ENCODE data around the gene AP3S2.
A peak's percentile ranks its signal among the peaks of the same experiment; 100 is the strongest.

Gene AP3S2

DNA sequence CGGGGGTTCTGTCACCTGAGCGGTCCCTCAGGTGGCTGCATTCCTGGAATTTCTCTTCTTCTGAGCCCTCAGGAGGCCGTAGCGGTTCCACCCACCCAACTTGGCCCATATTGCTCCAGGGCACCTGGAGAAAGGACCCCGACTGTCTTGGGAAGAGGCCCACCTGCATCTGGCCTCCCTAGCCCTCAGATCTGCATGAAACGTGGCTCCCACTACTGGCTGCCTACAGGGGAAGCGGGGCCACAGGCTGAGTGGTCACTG is 69.3 kb downstream of the AP3S2 start:
- no peak for TF ChIP-seq Cebpa-rat (IDR thresholded peaks at IDR 0.05)
- H3K27me3 ChIP-seq: peaks cover 0 to 15% (median 0%) of the 10 kb centered on the region in 11 experiments; a peak in 4 of 22 replicates
- no peaks in the 10 kb centered on the region for H3K36me3 ChIP-seq
- peak overlapping the region in 8 of 11 experiments; percentile 20 to 84 (median 64); a peak in 14 of 22 replicates for H3K27ac ChIP-seq
- H3K4me2 ChIP-seq: peak overlapping the region in 9 of 11 experiments; percentile 54 to 90 (median 79); a peak in 15 of 22 replicates
- H3K9ac ChIP-seq: peak overlapping the region in 4 of 11 experiments; percentile 33 to 61 (median 56); a peak in 8 of 22 replicates
- no peak overlapping the region for H3K4me3 ChIP-seq
- H3K4me1 ChIP-seq: peaks cover 30 to 89% (median 48%) of the 10 kb centered on the region in 10 experiments
- peaks cover 0 to 17% (median 3%) of the 10 kb centered on the region in 11 experiments; a peak in 10 of 22 replicates for H4K20me1 ChIP-seq
- no peaks in the 10 kb centered on the region for H3K9me3 ChIP-seq (replicated peaks in 1 of 11)

DNA sequence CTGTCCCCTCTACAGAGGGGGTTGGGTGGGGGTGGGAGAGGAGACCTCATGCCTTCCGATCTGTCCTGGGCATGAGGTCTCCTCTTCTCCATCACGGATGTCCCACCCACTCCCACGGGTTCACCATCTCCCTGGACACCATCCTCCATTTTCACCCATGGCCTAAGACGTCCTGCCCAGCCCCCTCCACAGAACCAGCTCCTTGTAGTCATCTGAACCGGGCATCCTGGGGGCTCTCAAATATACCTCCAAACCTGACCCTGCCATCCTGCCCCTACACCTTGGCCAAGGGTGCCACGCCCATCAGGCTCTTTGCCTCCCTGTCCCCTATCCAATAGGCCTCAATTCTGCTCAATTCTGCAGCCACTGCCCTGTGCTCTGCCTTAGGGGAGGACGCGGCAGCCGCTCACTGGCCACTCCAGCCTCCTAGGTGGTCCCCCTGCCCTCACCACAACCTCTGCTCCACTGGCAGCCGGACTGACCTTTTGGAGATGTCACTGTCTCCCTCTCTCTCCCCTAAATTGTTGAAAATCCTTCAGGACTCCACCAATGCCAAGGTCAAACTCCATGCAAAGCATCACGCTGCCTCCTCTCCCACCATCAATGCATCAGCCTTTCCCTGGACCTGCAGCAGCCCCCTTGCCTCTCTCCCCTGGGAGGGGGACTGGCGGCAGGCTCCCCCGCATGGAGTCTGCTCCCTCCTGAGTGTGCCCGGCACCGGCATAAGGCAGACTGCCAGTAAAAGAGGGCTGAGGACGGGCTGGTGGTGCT is 69.8 kb downstream of the AP3S2 start:
- Histone ChIP-seq H3K27ac (peak overlapping the region in 7 of 11 experiments; percentile 41 to 84 (median 67); a peak in 13 of 22 replicates), H3K4me3 (no peak overlapping the region), H3K9ac (peak overlapping the region in 4 of 11 experiments; percentile 13 to 61 (median 56); a peak in 7 of 22 replicates), H3K36me3 (no peaks in the 10 kb centered on the region), H3K9me3 (replicated peaks in 1 of 11) (no peaks in the 10 kb centered on the region), H4K20me1 (peaks cover 0 to 12% (median 0%) of the 10 kb centered on the region in 11 experiments; a peak in 6 of 22 replicates), H3K27me3 (peaks cover 0 to 15% (median 0%) of the 10 kb centered on the region in 11 experiments; a peak in 4 of 22 replicates), H3K4me1 (peaks cover 30 to 84% (median 48%) of the 10 kb centered on the region in 10 experiments), H3K4me2 (peak overlapping the region; percentile 60 to 90 (median 79))
- no peak for TF ChIP-seq Cebpa-rat (IDR thresholded peaks at IDR 0.05)

DNA sequence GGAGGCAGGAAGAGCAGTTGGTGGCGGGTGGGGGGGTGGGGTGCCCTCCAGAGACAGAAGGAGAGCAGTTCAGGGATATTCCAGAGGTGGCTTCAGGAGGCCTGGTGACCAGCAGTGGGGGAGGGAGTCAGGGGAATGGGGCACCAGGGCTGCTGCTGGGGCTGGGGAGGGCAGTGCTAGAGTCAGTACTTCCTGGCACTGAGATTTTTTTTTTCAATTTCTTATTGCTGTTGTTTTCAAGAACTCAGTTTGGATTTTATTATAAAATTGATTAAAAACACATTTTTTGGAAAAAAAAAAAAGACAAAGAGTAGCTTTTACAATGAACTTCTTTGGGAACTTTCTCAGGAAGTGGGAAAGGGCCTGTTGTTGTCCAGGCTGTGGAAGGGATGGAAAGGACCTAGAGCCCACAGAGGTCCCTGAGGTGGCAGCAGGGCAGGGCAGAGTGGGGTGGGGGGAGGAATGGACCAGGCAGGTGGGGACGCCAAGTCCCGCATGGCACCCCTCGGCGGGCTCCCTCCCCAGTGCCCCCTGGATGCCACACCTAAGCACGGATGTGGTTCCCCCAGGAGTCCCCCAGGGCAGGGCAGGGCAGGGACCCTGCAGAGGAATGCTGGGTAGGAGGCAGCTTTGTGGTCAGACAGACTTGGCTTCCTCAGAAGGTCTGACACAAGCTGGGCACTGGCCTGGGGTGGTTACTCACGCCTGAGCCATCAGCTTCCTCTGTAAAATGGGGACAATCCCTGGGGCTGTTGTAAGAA is 70.7 kb downstream of the AP3S2 start:
- peaks cover 30 to 75% (median 48%) of the 10 kb centered on the region in 10 experiments for H3K4me1 ChIP-seq
- TF ChIP-seq Cebpa-rat (IDR thresholded peaks at IDR 0.05): no peak
- peaks cover 0 to 15% (median 0%) of the 10 kb centered on the region in 11 experiments; a peak in 4 of 22 replicates for H3K27me3 ChIP-seq
- H3K27ac ChIP-seq: peak overlapping the region in 5 of 11 experiments; percentile 26 to 84 (median 77); a peak in 9 of 22 replicates
- no peak overlapping the region for H3K4me3 ChIP-seq
- H3K9me3 ChIP-seq (replicated peaks in 1 of 11): no peaks in the 10 kb centered on the region
- no peaks in the 10 kb centered on the region for H3K36me3 ChIP-seq
- H3K4me2 ChIP-seq: peak overlapping the region; percentile 60 to 90 (median 79)
- peaks cover 0 to 4% (median 0%) of the 10 kb centered on the region in 11 experiments; a peak in 2 of 22 replicates for H4K20me1 ChIP-seq
- H3K9ac ChIP-seq: peak overlapping the region in 5 of 11 experiments; percentile 13 to 58 (median 39); a peak in 5 of 22 replicates

DNA sequence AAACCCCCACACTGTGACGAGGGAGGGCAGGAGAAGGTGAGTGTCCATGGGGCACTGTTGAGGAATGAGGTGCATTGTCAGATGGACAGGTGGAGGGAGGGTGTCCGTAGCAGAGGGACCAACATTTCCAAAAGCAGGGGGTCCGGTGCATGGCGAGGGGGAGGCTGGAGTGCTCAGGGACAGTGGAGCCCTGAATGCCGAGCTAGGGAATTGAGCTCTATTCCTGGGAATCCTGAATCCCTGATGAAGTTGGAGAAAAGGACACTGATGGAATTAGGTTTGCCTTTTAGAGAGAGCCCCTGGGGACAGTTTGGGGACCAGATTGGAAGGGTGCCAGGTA is 71.2 kb downstream of the AP3S2 start:
- H3K4me1 ChIP-seq: peaks cover 30 to 70% (median 48%) of the 10 kb centered on the region in 10 experiments
- H3K27ac ChIP-seq: peak overlapping the region in 2 of 11 experiments; percentile 18 to 48; a peak in 3 of 22 replicates
- H3K9me3 ChIP-seq (replicated peaks in 1 of 11): no peaks in the 10 kb centered on the region
- peaks cover 0 to 4% (median 0%) of the 10 kb centered on the region in 11 experiments; a peak in 1 of 22 replicates for H4K20me1 ChIP-seq
- H3K4me3 ChIP-seq: no peak overlapping the region
- H3K9ac ChIP-seq: 0 out of 22 replicates have a peak overlapping the region, but pooled peaks of 1 of the 11 experiments have one; percentile 18
- no peak for TF ChIP-seq Cebpa-rat (IDR thresholded peaks at IDR 0.05)
- no peaks in the 10 kb centered on the region for H3K36me3 ChIP-seq
- H3K27me3 ChIP-seq: peaks cover 0 to 11% (median 0%) of the 10 kb centered on the region in 11 experiments; a peak in 4 of 22 replicates
- peak overlapping the region; percentile 21 to 90 (median 48); a peak in 19 of 22 replicates for H3K4me2 ChIP-seq

DNA sequence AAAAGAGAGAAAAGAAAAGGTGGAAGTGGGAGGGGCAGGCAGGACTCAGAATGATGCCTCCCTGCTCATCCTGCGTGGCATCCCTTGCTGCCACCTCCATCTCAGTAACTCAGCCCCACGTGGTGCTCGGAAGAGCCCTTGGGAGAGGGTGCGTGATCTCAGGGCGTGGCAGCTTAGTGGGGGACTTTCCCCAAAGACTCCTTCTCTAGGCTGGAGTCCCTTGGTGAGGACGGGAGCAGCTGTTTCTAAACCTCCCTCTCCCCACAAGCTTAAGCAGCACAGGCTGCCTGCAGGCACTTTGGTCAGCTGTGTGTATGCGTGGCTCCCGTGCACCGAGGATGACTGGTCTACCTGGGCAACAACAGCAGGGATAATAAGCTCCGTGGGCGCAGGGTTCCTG is 71.8 kb downstream of the AP3S2 start:
- Histone ChIP-seq H3K27ac (peak overlapping the region in 3 of 11 experiments; percentile 32 to 48 (median 36); a peak in 4 of 22 replicates), H3K27me3 (peaks cover 0 to 11% (median 0%) of the 10 kb centered on the region in 11 experiments; a peak in 4 of 22 replicates), H4K20me1 (peaks cover 0 to 2% (median 0%) of the 10 kb centered on the region in 11 experiments; a peak in 1 of 22 replicates), H3K9me3 (replicated peaks in 1 of 11) (no peaks in the 10 kb centered on the region), H3K4me2 (peak overlapping the region; percentile 21 to 90 (median 48); a peak in 19 of 22 replicates), H3K36me3 (no peaks in the 10 kb centered on the region), H3K9ac (0 out of 22 replicates have a peak overlapping the region, but pooled peaks of 1 of the 11 experiments have one; percentile 18), H3K4me1 (peaks cover 30 to 64% (median 46%) of the 10 kb centered on the region in 10 experiments), H3K4me3 (no peak overlapping the region)
- TF ChIP-seq Cebpa-rat (IDR thresholded peaks at IDR 0.05): no peak

DNA sequence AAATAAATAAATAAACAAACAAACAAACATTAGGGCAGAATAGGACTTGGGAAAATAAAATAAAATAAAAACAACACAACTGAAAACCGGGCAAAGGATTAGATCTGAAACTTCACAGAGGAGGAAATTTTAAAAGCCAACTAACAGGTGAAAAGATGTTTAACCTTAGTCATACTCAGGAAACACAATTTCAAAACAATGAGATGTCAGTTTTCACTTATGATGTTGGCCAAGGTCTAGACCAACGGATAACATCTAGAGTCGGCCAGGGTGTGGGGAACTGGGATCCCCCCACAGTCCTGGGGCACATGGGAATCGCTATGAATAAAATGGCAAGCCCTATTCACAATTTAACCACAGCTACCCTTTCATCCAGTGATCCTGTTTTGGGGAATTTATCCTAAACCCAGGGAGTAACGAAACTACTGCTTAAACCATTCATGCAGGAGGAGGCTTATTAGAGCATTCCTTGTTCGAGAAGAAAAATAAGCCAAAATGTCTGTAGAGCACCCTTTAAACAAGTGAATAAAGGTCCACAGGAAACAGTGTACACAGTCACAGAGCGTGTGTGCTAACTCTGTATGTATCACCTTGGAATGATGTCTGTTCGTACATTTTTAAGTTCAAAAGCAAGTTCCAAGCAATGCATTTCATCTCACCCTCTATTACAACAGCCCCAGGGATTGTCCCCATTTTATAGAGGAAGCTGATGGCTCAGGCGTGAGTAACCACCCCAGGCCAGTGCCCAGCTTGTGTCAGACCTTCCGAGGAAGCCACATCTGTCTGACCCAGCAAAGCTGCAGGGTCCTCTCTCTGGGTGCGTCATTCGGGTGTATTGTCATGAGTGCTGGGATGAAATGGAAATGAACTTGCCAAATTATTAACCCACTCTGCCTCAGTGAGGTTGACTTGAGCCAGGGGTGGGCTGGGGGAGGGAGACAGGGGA is 72.9 kb downstream of the AP3S2 start:
- H3K4me3 ChIP-seq: no peak overlapping the region

DNA sequence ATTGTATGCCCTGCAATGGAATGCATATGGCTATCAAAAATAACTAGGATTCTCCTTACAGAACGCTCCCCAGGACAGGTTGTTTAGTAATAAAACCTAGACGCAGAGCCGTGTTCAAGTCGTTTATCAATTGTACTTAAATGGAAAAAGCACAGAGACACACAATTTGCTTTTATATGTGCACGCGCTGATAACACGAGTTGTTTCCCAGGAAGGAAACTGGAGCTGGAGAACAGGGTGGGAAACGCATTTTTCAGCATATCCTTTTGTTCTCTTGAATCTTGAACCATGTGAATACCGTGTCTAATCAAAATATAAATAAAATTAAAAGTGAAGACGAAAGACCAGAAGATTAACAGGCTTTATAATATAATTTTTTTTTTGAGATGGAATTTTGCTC is 75.5 kb downstream of the AP3S2 start:
- Histone ChIP-seq H4K20me1 (peaks cover 0 to 9% (median 0%) of the 10 kb centered on the region in 11 experiments; a peak in 7 of 22 replicates), H3K4me3 (no peak overlapping the region), H3K27me3 (peaks cover 17 to 45% (median 28%) of the 10 kb centered on the region in 11 experiments; a peak in 20 of 22 replicates), H3K27ac (no peak overlapping the region), H3K36me3 (no peaks in the 10 kb centered on the region), H3K9ac (no peak overlapping the region), H3K9me3 (replicated peaks in 1 of 11) (peaks cover 0 to 8% (median 6%) of the 10 kb centered on the region in 11 experiments; a peak in 16 of 22 replicates), H3K4me2 (no peak overlapping the region), H3K4me1 (peaks cover 24 to 46% (median 37%) of the 10 kb centered on the region in 10 experiments)
- TF ChIP-seq Cebpa-rat (IDR thresholded peaks at IDR 0.05): no peak

More for the DNA sequence above, 72.9 kb downstream of the AP3S2 start:
- peaks cover 0 to 18% (median 2%) of the 10 kb centered on the region in 11 experiments; a peak in 10 of 22 replicates for H3K27me3 ChIP-seq
- H4K20me1 ChIP-seq: no peaks in the 10 kb centered on the region
- TF ChIP-seq Cebpa-rat (IDR thresholded peaks at IDR 0.05): no peak
- peak overlapping the region in 2 of 11 experiments; percentile 34 to 37; a peak in 3 of 22 replicates for H3K27ac ChIP-seq
- H3K9me3 ChIP-seq (replicated peaks in 1 of 11): peaks cover 0 to 2% (median under 1%) of the 10 kb centered on the region in 11 experiments; a peak in 8 of 22 replicates
- peaks cover 30 to 56% (median 44%) of the 10 kb centered on the region in 10 experiments for H3K4me1 ChIP-seq
- H3K9ac ChIP-seq: no peak overlapping the region
- peak overlapping the region in 3 of 11 experiments; percentile 10 to 88 (median 71); a peak in 3 of 22 replicates for H3K4me2 ChIP-seq
- H3K36me3 ChIP-seq: no peaks in the 10 kb centered on the region
